GM23338 (cell line): ENCODE measurements around the gene CMTM5. TPM values are rescaled to one million over a fixed set of nuclear protein-coding genes. Genes with fewer than 3 reads are reported as not detected.

Source experiments
- ATAC-seq: fragments of 200-7000 bp; cut with Tn5 transposase; 3 replicates; pipeline ENCODE4 v1.9.1; 2020
- DNase-seq: peaks from one replicate; pipeline ENCODE4 v3.0.0-alpha.2; 2015; ENCODE audit warnings: low spot score
- H2AFZ ChIP-seq: fragments of 200-600 bp; sonication (generic); 2 replicates; pipeline ENCODE4 v1.8.0; 2016; ENCODE audit warnings: antibody characterized with exemption, mild to moderate bottlenecking, moderate library complexity
- H3F3A ChIP-seq: fragments of 200-600 bp; sonication (generic); replicated peaks from 2 replicates; pipeline ENCODE4 v1.8.0; 2017; ENCODE audit warnings: antibody characterized with exemption, mixed run types, low read depth
- H3K27ac ChIP-seq: fragments of 200-600 bp; sonication (generic); 2 replicates; pipeline ENCODE4 v1.6.1; 2016; ENCODE audit warnings: low read depth
- H3K27me3 ChIP-seq: fragments of 200-600 bp; sonication (generic); 2 replicates; pipeline ENCODE4 v1.8.0; 2016; ENCODE audit warnings: mild to moderate bottlenecking, mixed run types, moderate library complexity; ENCODE audit not compliant: insufficient read depth
- H3K36me3 ChIP-seq: fragments of 200-600 bp; sonication (generic); 2 replicates; pipeline ENCODE4 v1.8.0; 2016; ENCODE audit warnings: mild to moderate bottlenecking; ENCODE audit not compliant: insufficient read depth
- H3K4me1 ChIP-seq: fragments of 200-600 bp; sonication (generic); 2 replicates; pipeline ENCODE4 v1.8.0; 2016; ENCODE audit warnings: mild to moderate bottlenecking, moderate library complexity; ENCODE audit not compliant: insufficient read depth
- H3K4me2 ChIP-seq: fragments of 200-600 bp; sonication (generic); 2 replicates; pipeline ENCODE4 v1.7.1; 2017; ENCODE audit warnings: mixed run types
- H3K4me3 ChIP-seq: fragments of 200-600 bp; sonication (generic); 2 replicates; pipeline ENCODE4 v1.6.1; 2016; ENCODE audit warnings: mixed run types
- H3K79me2 ChIP-seq: fragments of 200-600 bp; sonication (generic); replicated peaks from 2 replicates; pipeline ENCODE4 v1.8.0; 2017; ENCODE audit warnings: mild to moderate bottlenecking; ENCODE audit not compliant: insufficient read depth
- H3K9me2 ChIP-seq: fragments of 200-600 bp; sonication (generic); 2 replicates; pipeline ENCODE4 v1.8.0; 2017; ENCODE audit not compliant: insufficient read depth
- H4K20me1 ChIP-seq: fragments of 200-600 bp; sonication (generic); replicated peaks from 2 replicates; pipeline ENCODE4 v1.8.0; 2017; ENCODE audit warnings: mild to moderate bottlenecking; ENCODE audit not compliant: insufficient read depth
- H3K27ac Mint-ChIP-seq: 2 replicates; pipeline ENCODE4 v1.8.0; 2020; ENCODE audit warnings: inconsistent platforms, mild to moderate bottlenecking, moderate library complexity, mixed read lengths
- H3K27me3 Mint-ChIP-seq: 3 replicates; pipeline ENCODE4 v1.8.0; 2022; ENCODE audit warnings: low read depth, mild to moderate bottlenecking, moderate library complexity, mixed read lengths, inconsistent platforms; ENCODE audit not compliant: insufficient read depth, poor library complexity
- H3K36me3 Mint-ChIP-seq: 3 replicates; pipeline ENCODE4 v1.8.0; 2021; ENCODE audit warnings: low read depth, mild to moderate bottlenecking, inconsistent platforms, moderate library complexity, mixed read lengths
- H3K4me1 Mint-ChIP-seq: 3 replicates; pipeline ENCODE4 v1.8.0; 2020; ENCODE audit warnings: mild to moderate bottlenecking, inconsistent platforms, mixed read lengths
- H3K4me3 Mint-ChIP-seq: 3 replicates; pipeline ENCODE4 v1.8.0; 2021; ENCODE audit warnings: moderate library complexity, mild to moderate bottlenecking, inconsistent platforms, mixed read lengths
- H3K9me3 Mint-ChIP-seq: 3 replicates; pipeline ENCODE4 v1.8.0; 2020; ENCODE audit warnings: moderate library complexity, mild to moderate bottlenecking, inconsistent platforms, mixed read lengths
- CREB1 ChIP-seq: fragments of 250-450 bp; sonication (Bioruptor Pico); IDR thresholded peaks from 2 replicates; pipeline ENCODE4 v1.5.0; 2020; ENCODE audit warnings: low read depth, mild to moderate bottlenecking, moderate library complexity
- EZH2 ChIP-seq: fragments of 200-600 bp; sonication (generic); IDR thresholded peaks from one replicate; pipeline ENCODE4 v1.8.0; 2017; ENCODE audit warnings: antibody characterized with exemption, mild to moderate bottlenecking, low read depth; ENCODE audit not compliant: unreplicated experiment
- EZH2phosphoT487 ChIP-seq: fragments of 200-600 bp; sonication (generic); IDR thresholded peaks from one replicate; pipeline ENCODE4 v1.8.1; 2018; ENCODE audit warnings: antibody characterized with exemption; ENCODE audit not compliant: unreplicated experiment
- JUNB ChIP-seq: IDR thresholded peaks from one replicate; pipeline ENCODE4 v1.6.1; 2016; ENCODE audit warnings: antibody characterized with exemption; ENCODE audit not compliant: unreplicated experiment
- NANOG ChIP-seq: IDR thresholded peaks from 2 replicates; pipeline ENCODE4 v1.6.1; 2016; ENCODE audit warnings: antibody characterized with exemption, borderline replicate concordance
- POLR2AphosphoS5 ChIP-seq: IDR thresholded peaks from 2 replicates; pipeline ENCODE4 v1.6.1; 2016; ENCODE audit warnings: antibody characterized with exemption, low read depth
- STAT1 ChIP-seq: IDR thresholded peaks from one replicate; pipeline ENCODE4 v1.6.1; 2016; ENCODE audit warnings: antibody characterized with exemption; ENCODE audit not compliant: unreplicated experiment
- ZNF114 ChIP-seq: fragments of 250-450 bp; sonication (Bioruptor Pico); IDR thresholded peaks from 2 replicates; pipeline ENCODE4 v1.5.0; 2020; ENCODE audit warnings: mild to moderate bottlenecking, moderate library complexity
- ZNF331 ChIP-seq: fragments of 250-450 bp; sonication (Bioruptor Pico); IDR thresholded peaks from 2 replicates; pipeline ENCODE4 v1.5.0; 2020; ENCODE audit warnings: low read depth, mild to moderate bottlenecking, moderate library complexity
- polyA plus RNA-seq: library from polyadenylated mRNA; unstranded; fragments of >200 nt; fragmentation: Nextera tagmentation; extraction: Ambion mirVana; gene quantifications from 2 replicates; pipeline ENCODE4 v1.2.1, GENCODE V29; 2016
- total RNA-seq: library from RNA; depleted of rRNA; stranded (reverse); fragments of >200 nt; shearing (Covaris generic); gene quantifications from 2 replicates; pipeline ENCODE4 v1.2.3, GENCODE V29; 2014
- TF ChIP-seq, protein P1 (sequence below): fragments of 250-450 bp; sonication (Bioruptor Pico); IDR thresholded peaks from 2 replicates; pipeline ENCODE4 v1.5.0; 2020; ENCODE audit warnings: mild to moderate bottlenecking, moderate library complexity
- TF ChIP-seq, protein P2 (sequence below): IDR thresholded peaks from one replicate; pipeline ENCODE4 v1.6.1; 2018; ENCODE audit warnings: antibody characterized with exemption; ENCODE audit not compliant: unreplicated experiment
- TF ChIP-seq, protein P3 (sequence below), 2 experiments: fragments of 200-600 bp in 1 of 2; sonication (generic) in 1 of 2; conservative IDR thresholded peaks; 2 replicates each; pipeline versions ENCODE4 v1.5.1 to v1.6.1; 2016 to 2017; ENCODE audit warnings: antibody characterized with exemption in 2 of 2, low read depth in 2 of 2, mild to moderate bottlenecking in 2 of 2, moderate library complexity in 1 of 2
- TF ChIP-seq, protein P4 (sequence below): IDR thresholded peaks from 2 replicates; pipeline ENCODE4 v1.6.1; 2016; ENCODE audit warnings: antibody characterized with exemption

CMTM5 gene
- total and polyA plus RNA-seq, 2 experiments from 2014 or later: 0.24 TPM; not detected in 1

DNA sequence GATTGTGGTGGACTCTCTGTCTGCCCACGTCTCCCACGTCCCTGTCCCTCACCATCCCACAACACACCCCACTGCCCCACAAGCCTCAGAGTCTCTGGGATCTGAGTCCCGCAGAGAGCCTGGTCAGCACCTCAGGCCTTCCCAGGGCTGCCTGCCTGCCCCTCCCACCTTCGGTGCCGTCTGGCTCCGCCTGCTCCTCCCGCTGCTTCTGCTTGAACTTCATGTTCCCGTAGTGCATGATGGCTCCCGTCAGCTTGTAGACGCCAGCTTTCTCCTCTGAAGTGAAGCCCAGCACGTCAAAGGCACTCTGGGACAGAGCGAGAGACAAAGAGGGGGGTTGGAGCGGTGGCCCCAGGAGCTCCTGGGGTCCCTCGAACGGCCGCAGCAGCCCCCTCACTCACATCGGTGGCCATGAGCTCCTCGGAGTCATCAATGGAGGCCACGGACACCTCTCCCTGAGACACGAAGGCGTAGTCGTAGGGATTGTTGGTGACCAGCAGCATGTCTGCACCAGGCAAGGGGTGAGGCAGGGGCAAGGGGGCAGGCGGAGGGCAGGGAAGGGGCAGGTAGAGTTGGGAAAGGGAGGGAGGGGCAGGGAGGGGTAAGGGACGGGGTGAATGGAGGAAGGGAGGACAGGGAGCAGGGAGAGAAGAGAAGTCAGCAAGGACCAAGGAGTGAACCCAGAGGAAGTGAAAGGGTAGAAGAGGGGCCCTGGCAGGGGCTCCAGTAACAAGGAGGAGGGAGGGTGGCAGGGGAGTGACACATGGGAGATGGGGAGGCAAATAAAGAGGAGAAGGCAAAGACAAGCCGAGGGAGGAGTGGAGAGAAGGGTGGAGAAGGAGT is 25.7 kb downstream of the CMTM5 start:
- Histone ChIP-seq H3K4me3 (no peak overlapping the region), H3K79me2 (no peaks in the 10 kb centered on the region), H3K9me2 (no peaks in the 10 kb centered on the region; the same call in 1 of the 2 replicates), H2AFZ (peak overlapping the region; percentile 74), H3K4me1 (no peaks in the 10 kb centered on the region), H3K27ac (no peak overlapping the region), H3K4me2 (no peak overlapping the region), H4K20me1 (no peaks in the 10 kb centered on the region), H3F3A (no peaks in the 10 kb centered on the region), H3K36me3 (no peaks in the 10 kb centered on the region), H3K27me3 (no peaks in the 10 kb centered on the region)
- Mint-ChIP-seq H3K27ac (peak overlapping the region; percentile 75; the same call in 1 of the 2 replicates), H3K9me3 (no peaks in the 10 kb centered on the region; the same call in 2 of the 3 replicates), H3K36me3 (no peaks in the 10 kb centered on the region; the same call in 2 of the 3 replicates), H3K4me3 (no peak overlapping the region), H3K27me3 (peaks cover 21% of the 10 kb centered on the region), H3K4me1 (peaks cover 6% of the 10 kb centered on the region; the same call in 1 of the 3 replicates)
- DNase-seq (peak; percentile 21), ATAC-seq (peak; percentile 75)
- no peak for TF ChIP-seq ZNF114 (CRISPR knock-in tag)
- TF ChIP-seq, protein P1, sequence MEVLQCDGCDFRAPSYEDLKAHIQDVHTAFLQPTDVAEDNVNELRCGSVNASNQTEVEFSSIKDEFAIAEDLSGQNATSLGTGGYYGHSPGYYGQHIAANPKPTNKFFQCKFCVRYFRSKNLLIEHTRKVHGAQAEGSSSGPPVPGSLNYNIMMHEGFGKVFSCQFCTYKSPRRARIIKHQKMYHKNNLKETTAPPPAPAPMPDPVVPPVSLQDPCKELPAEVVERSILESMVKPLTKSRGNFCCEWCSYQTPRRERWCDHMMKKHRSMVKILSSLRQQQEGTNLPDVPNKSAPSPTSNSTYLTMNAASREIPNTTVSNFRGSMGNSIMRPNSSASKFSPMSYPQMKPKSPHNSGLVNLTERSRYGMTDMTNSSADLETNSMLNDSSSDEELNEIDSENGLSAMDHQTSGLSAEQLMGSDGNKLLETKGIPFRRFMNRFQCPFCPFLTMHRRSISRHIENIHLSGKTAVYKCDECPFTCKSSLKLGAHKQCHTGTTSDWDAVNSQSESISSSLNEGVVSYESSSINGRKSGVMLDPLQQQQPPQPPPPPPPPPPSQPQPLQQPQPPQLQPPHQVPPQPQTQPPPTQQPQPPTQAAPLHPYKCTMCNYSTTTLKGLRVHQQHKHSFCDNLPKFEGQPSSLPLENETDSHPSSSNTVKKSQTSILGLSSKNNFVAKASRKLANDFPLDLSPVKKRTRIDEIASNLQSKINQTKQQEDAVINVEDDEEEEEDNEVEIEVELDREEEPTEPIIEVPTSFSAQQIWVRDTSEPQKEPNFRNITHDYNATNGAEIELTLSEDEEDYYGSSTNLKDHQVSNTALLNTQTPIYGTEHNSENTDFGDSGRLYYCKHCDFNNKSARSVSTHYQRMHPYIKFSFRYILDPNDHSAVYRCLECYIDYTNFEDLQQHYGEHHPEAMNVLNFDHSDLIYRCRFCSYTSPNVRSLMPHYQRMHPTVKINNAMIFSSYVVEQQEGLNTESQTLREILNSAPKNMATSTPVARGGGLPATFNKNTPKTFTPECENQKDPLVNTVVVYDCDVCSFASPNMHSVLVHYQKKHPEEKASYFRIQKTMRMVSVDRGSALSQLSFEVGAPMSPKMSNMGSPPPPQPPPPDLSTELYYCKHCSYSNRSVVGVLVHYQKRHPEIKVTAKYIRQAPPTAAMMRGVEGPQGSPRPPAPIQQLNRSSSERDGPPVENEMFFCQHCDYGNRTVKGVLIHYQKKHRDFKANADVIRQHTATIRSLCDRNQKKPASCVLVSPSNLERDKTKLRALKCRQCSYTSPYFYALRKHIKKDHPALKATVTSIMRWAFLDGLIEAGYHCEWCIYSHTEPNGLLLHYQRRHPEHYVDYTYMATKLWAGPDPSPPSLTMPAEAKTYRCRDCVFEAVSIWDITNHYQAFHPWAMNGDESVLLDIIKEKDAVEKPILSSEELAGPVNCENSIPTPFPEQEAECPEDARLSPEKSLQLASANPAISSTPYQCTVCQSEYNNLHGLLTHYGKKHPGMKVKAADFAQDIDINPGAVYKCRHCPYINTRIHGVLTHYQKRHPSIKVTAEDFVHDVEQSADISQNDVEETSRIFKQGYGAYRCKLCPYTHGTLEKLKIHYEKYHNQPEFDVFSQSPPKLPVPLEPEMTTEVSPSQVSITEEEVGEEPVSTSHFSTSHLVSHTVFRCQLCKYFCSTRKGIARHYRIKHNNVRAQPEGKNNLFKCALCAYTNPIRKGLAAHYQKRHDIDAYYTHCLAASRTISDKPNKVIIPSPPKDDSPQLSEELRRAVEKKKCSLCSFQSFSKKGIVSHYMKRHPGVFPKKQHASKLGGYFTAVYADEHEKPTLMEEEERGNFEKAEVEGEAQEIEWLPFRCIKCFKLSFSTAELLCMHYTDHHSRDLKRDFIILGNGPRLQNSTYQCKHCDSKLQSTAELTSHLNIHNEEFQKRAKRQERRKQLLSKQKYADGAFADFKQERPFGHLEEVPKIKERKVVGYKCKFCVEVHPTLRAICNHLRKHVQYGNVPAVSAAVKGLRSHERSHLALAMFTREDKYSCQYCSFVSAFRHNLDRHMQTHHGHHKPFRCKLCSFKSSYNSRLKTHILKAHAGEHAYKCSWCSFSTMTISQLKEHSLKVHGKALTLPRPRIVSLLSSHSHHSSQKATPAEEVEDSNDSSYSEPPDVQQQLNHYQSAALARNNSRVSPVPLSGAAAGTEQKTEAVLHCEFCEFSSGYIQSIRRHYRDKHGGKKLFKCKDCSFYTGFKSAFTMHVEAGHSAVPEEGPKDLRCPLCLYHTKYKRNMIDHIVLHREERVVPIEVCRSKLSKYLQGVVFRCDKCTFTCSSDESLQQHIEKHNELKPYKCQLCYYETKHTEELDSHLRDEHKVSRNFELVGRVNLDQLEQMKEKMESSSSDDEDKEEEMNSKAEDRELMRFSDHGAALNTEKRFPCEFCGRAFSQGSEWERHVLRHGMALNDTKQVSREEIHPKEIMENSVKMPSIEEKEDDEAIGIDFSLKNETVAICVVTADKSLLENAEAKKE (CRISPR knock-in tag): no peak
- TF ChIP-seq STAT1: no peak
- no peak for TF ChIP-seq NANOG
- TF ChIP-seq, protein P2, sequence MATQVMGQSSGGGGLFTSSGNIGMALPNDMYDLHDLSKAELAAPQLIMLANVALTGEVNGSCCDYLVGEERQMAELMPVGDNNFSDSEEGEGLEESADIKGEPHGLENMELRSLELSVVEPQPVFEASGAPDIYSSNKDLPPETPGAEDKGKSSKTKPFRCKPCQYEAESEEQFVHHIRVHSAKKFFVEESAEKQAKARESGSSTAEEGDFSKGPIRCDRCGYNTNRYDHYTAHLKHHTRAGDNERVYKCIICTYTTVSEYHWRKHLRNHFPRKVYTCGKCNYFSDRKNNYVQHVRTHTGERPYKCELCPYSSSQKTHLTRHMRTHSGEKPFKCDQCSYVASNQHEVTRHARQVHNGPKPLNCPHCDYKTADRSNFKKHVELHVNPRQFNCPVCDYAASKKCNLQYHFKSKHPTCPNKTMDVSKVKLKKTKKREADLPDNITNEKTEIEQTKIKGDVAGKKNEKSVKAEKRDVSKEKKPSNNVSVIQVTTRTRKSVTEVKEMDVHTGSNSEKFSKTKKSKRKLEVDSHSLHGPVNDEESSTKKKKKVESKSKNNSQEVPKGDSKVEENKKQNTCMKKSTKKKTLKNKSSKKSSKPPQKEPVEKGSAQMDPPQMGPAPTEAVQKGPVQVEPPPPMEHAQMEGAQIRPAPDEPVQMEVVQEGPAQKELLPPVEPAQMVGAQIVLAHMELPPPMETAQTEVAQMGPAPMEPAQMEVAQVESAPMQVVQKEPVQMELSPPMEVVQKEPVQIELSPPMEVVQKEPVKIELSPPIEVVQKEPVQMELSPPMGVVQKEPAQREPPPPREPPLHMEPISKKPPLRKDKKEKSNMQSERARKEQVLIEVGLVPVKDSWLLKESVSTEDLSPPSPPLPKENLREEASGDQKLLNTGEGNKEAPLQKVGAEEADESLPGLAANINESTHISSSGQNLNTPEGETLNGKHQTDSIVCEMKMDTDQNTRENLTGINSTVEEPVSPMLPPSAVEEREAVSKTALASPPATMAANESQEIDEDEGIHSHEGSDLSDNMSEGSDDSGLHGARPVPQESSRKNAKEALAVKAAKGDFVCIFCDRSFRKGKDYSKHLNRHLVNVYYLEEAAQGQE: no peak
- TF ChIP-seq, protein P3, sequence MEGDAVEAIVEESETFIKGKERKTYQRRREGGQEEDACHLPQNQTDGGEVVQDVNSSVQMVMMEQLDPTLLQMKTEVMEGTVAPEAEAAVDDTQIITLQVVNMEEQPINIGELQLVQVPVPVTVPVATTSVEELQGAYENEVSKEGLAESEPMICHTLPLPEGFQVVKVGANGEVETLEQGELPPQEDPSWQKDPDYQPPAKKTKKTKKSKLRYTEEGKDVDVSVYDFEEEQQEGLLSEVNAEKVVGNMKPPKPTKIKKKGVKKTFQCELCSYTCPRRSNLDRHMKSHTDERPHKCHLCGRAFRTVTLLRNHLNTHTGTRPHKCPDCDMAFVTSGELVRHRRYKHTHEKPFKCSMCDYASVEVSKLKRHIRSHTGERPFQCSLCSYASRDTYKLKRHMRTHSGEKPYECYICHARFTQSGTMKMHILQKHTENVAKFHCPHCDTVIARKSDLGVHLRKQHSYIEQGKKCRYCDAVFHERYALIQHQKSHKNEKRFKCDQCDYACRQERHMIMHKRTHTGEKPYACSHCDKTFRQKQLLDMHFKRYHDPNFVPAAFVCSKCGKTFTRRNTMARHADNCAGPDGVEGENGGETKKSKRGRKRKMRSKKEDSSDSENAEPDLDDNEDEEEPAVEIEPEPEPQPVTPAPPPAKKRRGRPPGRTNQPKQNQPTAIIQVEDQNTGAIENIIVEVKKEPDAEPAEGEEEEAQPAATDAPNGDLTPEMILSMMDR (conservative IDR thresholded peaks at IDR 0.05; ENCODE audit: low read depth in 2 of 2): no peak
- TF ChIP-seq EZH2: no peak
- no peak for TF ChIP-seq ZNF331 (CRISPR knock-in tag)
- no peak for TF ChIP-seq CREB1 (CRISPR knock-in tag)
- TF ChIP-seq POLR2AphosphoS5: no peak
- no peak for TF ChIP-seq EZH2phosphoT487
- no peak for TF ChIP-seq JUNB
- TF ChIP-seq, protein P4, sequence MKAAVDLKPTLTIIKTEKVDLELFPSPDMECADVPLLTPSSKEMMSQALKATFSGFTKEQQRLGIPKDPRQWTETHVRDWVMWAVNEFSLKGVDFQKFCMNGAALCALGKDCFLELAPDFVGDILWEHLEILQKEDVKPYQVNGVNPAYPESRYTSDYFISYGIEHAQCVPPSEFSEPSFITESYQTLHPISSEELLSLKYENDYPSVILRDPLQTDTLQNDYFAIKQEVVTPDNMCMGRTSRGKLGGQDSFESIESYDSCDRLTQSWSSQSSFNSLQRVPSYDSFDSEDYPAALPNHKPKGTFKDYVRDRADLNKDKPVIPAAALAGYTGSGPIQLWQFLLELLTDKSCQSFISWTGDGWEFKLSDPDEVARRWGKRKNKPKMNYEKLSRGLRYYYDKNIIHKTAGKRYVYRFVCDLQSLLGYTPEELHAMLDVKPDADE: no peak
